NCI-H2107 treated with DMSO at 0.1 percent for 48 hours (cell line): Measurements from ENCODE around the gene CABLES1.
"Not testable (repeated sequence)": the region's sequence is repeated elsewhere in the genome, so short reads cannot be mapped to it uniquely, and the experiment has no call there.

ENCODE experiments used
- DNase-seq: peaks from one replicate; lab custom pipeline; 2025; ENCODE audit not compliant: unreplicated experiment; lab: John Stamatoyannopoulos, UW

The CABLES1 gene, protein sequence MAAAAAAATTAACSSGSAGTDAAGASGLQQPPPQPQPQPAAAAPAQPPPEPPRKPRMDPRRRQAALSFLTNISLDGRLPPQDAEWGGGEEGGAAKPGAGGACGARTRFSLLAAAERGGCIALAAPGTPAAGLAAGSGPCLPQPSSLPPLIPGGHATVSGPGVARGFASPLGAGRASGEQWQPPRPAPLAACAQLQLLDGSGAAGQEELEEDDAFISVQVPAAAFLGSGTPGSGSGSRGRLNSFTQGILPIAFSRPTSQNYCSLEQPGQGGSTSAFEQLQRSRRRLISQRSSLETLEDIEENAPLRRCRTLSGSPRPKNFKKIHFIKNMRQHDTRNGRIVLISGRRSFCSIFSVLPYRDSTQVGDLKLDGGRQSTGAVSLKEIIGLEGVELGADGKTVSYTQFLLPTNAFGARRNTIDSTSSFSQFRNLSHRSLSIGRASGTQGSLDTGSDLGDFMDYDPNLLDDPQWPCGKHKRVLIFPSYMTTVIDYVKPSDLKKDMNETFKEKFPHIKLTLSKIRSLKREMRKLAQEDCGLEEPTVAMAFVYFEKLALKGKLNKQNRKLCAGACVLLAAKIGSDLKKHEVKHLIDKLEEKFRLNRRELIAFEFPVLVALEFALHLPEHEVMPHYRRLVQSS

GRCh38 chr18:23134780-23135549 is at the start of gene CABLES1:
TSS of gene CABLES1 (plus strand) at chr18:23135485. CDS start at chr18:23135763, 278 bp downstream.
- DNase-seq = no peak

DNA sequence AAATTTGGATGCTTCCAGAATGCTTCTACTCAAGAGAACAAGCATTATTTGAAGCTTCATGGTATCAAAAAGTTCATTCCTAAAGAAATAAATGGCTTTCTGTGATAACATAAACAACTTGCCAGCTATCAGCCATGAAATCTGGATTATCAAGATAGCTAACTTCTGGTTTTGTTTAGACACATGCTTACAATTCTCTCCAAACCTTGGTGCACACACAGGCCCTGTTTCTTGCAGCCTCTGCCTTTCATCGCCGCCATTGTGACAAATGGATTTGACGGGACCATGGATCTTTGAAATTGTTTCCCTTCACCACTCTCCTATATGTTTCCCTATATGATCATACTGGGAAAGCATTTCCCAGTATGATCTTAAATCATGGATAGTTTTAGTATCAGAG is 47.9 kb upstream of the CABLES1 start:
- DNase-seq = no peak

- DNase-seq = no peak
Observed at GRCh38 chr18:23088310-23088709, 47.0 kb upstream of the CABLES1 start.

DNA sequence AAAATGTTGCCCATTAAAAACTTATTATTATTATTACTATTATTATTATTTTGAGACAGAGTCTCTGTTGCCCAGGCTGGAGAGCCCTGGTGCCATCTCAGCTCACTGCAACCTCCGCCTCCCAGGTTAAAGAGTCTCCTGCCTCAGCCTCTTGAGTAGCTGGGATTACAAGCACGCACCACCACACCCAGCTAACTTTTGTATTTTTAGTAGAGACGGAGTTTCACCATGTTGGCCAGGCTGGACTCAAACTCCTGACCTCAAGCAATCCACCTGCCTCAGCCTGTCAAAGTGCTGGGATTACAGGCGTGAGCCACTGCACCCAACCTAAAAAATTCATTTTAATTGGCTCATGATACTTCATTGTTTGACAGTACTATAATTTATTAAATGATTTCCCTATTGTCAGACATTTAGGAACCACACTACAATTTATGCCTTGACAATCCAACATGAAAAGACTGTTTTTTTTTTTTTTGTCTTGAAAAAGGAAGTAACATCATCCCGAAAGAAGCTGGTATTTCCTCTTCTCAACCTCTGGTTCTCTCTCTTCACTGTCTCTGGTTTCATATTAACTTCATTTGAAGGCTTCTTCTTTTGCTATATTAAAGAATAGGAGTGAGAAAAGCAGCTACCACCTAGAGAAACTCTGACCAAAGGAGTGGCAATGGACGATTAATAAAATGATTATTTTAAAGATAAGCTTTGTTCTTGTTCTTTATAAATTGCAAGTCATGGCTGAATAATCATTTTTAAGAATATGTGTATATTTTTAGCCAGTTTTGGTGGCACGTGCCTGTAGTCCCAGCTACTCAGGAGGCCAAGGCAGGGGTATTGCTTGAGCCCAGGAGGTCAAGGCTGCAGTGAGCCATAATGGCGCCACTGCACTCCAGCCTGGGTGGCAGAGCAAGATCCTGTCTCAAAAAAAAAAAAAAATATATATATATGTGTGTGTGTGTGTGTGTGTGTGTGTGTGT is 44.0 kb upstream of the CABLES1 start:
- not testable (repeated sequence) for DNase-seq

- DNase-seq = no peak
Observed at GRCh38 chr18:23092121-23092520, 43.2 kb upstream of the CABLES1 start.

DNA sequence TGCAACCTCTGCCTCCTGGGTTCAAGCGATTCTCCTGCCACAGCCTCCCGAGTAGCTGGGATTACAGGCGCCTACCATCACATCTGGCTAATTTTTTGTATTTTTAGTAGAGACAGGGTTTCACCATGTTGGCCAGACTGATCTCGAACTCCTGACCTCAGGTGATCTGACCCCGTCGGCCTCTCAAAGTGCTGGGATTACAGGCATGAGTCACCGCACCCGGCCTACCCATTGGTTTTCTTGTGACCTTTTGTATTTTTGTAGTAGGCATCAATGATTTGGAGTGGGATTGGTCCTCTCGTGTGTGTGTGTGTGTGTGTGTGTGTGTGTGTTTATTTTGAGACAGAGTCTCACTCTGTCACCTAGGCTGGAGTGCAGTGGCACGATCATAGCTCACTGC is 42.2 kb upstream of the CABLES1 start:
- not testable (repeated sequence) for DNase-seq

DNA sequence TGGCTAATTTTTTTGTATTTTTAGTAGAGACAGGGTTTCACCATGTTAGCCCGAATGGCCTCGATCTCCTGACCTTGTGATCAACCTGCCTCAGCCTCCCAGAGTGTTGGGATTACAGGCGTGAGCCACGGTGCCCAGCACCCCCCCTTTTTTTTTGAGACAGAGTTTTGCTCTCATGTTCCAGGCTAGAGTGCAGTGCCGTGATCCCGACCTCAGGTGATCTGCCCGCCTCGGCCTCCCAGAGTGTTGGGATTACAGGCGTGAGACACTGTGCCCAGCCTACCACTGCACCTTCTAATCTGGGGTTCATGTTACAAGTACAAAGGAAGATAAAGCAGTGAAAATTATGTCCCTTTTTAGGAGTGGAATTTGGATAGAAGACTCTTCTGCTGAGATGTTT is 41.5 kb upstream of the CABLES1 start:
- DNase-seq = no peak

GRCh38 chr18:23094411-23095190 is 40.7 kb upstream of the CABLES1 start:
- no peak for DNase-seq

GRCh38 chr18:23095463-23095862 is 39.8 kb upstream of the CABLES1 start:
- no peak for DNase-seq

DNA sequence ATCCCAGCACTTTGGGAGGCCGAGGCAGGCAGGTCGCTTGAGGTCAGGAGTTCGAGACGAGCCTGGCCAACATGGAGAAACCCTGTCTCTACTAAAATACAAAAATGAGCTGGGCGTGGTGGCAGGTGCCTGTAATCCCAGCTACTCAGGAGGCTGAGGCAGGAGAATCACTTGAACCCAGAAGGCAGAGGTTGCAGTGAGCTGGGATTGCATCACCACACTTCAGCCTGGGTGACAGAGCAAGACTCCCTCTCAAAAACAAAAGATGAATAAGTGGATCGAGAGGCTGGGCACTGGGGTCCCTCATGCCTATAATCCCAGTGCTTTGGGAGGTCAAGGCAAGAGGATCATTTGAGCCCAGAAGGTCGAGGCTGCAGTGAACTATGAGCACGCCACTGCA is 38.3 kb upstream of the CABLES1 start:
- not testable (repeated sequence) for DNase-seq

GRCh38 chr18:23099621-23100020 is 35.7 kb upstream of the CABLES1 start:
- no peak for DNase-seq

GRCh38 chr18:23101861-23102432 is 33.3 kb upstream of the CABLES1 start:
- DNase-seq = no peak

DNA sequence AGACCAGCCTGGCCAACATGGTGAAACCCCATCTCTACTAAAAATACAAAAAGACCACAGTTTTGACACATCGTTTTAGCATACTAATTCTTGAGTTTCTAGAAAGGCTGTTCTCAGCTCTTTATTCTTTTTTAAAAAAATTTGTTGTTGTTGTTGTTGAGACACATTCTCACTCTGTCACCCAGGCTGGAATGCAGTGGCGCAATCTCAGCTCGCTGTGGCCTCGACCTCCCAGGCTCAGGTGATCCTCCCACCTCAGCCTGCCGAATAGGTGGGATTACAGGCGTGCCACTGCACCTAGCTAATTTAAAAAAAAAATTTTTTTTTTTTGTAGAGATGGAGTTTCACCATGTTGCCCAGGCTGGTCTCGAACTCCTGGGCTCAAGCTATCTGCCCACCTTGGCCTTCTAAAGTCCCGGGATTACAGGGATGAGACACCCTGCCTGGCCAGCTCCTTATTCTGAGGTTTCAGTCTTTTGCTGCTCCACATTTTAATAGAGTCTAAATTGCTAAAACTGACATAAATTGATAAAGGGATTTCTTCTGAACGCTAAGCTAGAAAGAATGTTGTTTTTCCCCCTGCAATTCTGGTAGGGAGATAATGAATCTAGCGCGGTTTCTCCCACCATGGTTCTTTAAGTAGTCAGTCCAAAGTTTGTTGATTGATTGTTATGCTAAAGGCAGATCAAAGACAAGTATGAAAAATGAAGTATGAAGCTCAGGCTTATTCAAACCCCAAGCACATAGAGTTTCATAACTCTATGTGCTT is 32.6 kb upstream of the CABLES1 start:
- DNase-seq = no peak

- DNase-seq = no peak
Observed at GRCh38 chr18:23103449-23103848, 31.8 kb upstream of the CABLES1 start.

- DNase-seq = no peak
Observed at GRCh38 chr18:23105030-23105429, 30.3 kb upstream of the CABLES1 start.

GRCh38 chr18:23105581-23106219 is 29.6 kb upstream of the CABLES1 start:
- no peak for DNase-seq

DNA sequence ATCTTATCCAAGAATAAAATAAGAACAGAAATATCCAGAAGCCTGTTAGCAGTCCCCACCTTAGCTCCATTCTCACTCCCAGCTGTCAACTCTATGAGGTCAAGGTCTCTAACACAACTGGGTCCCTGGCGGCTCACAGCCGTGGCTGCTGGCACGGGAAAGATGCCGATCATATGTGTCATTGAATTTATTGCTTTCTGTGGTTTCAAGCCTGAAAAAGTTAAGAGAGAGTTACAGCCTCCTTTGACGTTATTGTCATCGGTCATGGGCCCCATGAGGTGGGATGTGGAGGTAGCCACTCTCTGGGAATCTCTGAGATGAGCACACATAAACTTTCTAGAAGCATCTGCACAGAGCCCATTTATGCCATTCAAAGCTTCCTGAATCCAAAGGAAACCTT is 28.7 kb upstream of the CABLES1 start:
- DNase-seq = no peak

- no peak for DNase-seq
Observed at GRCh38 chr18:23107718-23108117, 27.6 kb upstream of the CABLES1 start.
